GM21529 (cell line): ENCODE data around the gene ELFN1.
"Not testable (repeated sequence)": the region's sequence is repeated elsewhere in the genome, so short reads cannot be mapped to it uniquely, and the experiment has no call there.

ENCODE experiments used
- ATAC-seq: cut with Tn5 transposase; IDR thresholded peaks from one replicate; pipeline ENCODE4 v1.9.1; 2021; ENCODE audit not compliant: unreplicated experiment

Gene ELFN1

GRCh38 chr7:1707756-1708595 is 37.9 kb downstream of the ELFN1 start:
- ATAC-seq: no peak

GRCh38 chr7:1708596-1709251 is 38.6 kb downstream of the ELFN1 start:
- no peak for ATAC-seq

GRCh38 chr7:1709281-1709680 is 39.2 kb downstream of the ELFN1 start:
- no peak for ATAC-seq

GRCh38 chr7:1709900-1710299 is 39.8 kb downstream of the ELFN1 start:
- ATAC-seq: no peak

GRCh38 chr7:1710936-1711335 is 40.9 kb downstream of the ELFN1 start:
- no peak for ATAC-seq

- no peak for ATAC-seq
Measured at GRCh38 chr7:1712907-1713501, 42.9 kb downstream of the ELFN1 start.

- ATAC-seq: no peak
Measured at GRCh38 chr7:1713502-1714484, 43.7 kb downstream of the ELFN1 start.

GRCh38 chr7:1714583-1715330 is 44.7 kb downstream of the ELFN1 start:
- ATAC-seq: no peak

- no peak for ATAC-seq
Measured at GRCh38 chr7:1715331-1715625, 45.2 kb downstream of the ELFN1 start.

- no peak for ATAC-seq
Measured at GRCh38 chr7:1715671-1716074, 45.6 kb downstream of the ELFN1 start.

- ATAC-seq: no peak
Measured at GRCh38 chr7:1716263-1717094, 46.4 kb downstream of the ELFN1 start.

- ATAC-seq: no peak
Measured at GRCh38 chr7:1717095-1717483, 47.0 kb downstream of the ELFN1 start.

- ATAC-seq: no peak
Measured at GRCh38 chr7:1717903-1718676, 48.0 kb downstream of the ELFN1 start.

GRCh38 chr7:1718850-1719249 is 48.8 kb downstream of the ELFN1 start:
- not testable (repeated sequence) for ATAC-seq

- ATAC-seq: not testable (repeated sequence)
Measured at GRCh38 chr7:1719256-1719655, 49.2 kb downstream of the ELFN1 start.

- ATAC-seq: no peak
Measured at GRCh38 chr7:1719913-1720312, 49.8 kb downstream of the ELFN1 start.

- no peak for ATAC-seq
Measured at GRCh38 chr7:1720326-1720725, 50.2 kb downstream of the ELFN1 start.

GRCh38 chr7:1721047-1721690 is 51.1 kb downstream of the ELFN1 start:
- no peak for ATAC-seq
